Activated CD4-positive, alpha-beta T cell treated with anti-CD3 and anti-CD28 coated beads, Interleukin-2, amount 50 U/mL, for 16 hours (primary cell): Measurements from ENCODE around the gene FXYD3.

Experiments used
- DNase-seq: peaks from one replicate; pipeline ENCODE4 v3.0.0-alpha.2; 2020

The FXYD3 gene

DNA sequence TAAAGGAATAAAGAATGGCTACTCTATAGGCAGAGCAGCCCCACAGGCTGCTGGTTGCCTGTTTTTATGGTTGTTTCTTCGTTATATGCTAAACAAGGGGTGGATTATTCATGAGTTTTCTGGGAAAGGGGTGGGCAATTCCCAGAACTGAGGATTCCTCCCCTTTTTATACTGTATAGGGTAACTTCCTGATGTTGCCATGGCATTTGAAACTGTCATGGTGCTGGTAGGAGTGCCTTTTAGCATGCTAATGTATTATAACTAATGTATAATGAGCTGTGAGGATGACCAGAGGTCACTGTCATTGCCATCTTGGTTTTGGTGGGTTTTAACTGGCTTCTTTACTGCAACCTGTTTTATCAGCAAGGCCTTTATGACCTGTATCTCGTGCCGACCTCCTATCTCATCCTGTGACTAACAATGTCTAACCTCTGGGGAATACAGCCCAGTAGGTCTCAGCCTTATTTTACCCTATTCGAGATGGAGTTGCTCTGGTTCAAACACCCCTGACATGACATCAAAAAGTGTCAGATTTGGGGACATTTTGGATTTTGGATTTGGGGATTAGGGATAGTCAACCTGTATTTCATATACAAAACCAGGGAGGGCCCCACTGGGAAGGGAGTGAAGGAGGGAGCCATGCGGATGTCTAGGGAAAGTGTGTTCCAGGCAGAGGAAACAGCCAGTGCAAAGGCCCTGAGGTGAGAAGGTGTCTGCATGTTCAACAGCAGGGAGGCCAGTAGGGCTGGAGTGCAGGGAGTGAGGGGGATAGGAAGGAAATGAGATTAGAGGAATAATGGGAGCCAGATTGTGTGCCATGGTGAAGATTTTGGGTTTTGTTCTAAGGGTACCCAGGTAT lies 49.8 kb downstream of the FXYD3 start:
- DNase-seq: no peak

DNA sequence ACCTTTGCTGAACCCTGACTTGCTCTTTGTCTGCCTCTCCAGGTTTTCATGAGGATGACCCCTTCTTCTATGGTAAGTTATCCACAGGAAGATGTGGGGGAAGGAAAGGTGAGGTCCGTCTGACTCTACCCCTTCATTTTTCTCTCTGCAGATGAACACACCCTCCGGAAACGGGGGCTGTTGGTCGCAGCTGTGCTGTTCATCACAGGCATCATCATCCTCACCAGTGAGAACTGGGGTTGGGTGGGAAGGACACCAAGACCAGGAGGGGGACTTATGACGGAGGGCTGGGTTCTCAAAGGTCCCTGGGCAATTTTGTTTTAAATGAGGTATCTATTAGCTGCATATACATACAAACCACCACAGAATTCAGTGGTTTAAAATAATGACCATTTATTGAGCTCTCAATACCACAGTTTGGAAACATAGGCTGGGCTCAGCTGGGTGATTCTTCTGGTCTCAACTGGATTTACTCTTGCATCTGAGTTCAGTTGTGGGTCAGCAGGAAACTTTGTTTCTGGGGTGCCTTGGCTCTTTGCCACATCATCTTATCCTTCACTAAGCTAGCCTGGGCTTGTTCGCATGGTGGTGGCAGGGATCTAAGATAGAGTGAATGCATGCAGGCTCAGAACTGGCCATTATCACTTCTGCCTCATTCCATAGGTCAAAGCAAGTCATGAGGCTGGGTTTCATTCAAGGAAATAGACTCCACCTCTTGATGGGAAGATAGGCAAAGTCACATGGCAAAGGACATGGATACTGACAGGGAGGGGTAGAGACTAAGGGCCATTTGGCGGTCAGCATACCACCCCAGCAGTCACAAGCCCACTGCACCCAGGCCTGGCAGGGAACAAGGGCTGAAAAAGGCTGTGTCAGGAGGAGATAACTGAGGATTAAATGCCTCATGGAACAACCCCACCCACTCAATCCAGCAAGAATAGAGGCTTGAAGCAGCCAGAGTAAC lies 50.8 kb downstream of the FXYD3 start:
- DNase-seq: no peak

GRCh38 chr19:35167251-35168119 lies 51.9 kb downstream of the FXYD3 start:
- no peak for DNase-seq

DNA sequence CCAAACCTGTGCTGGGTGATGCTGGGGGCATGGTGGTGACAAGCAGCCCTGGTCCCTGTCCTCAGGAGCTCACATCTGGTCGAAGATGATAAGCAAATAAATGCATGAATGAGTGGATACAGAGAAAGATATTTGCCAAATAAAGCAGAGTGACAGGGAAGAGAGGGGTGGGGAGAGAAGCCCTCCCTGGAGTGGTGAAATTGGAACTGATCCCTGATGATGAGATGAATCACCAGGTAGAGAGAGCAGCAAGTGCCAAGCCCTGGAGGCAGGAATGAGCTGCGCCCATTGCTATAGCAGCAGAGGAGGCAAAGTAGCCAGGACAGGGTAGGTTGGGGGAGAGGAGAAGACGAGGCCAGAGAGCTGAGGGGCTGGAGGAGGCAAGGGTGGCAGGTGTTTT lies 52.6 kb downstream of the FXYD3 start:
- no peak for DNase-seq

DNA sequence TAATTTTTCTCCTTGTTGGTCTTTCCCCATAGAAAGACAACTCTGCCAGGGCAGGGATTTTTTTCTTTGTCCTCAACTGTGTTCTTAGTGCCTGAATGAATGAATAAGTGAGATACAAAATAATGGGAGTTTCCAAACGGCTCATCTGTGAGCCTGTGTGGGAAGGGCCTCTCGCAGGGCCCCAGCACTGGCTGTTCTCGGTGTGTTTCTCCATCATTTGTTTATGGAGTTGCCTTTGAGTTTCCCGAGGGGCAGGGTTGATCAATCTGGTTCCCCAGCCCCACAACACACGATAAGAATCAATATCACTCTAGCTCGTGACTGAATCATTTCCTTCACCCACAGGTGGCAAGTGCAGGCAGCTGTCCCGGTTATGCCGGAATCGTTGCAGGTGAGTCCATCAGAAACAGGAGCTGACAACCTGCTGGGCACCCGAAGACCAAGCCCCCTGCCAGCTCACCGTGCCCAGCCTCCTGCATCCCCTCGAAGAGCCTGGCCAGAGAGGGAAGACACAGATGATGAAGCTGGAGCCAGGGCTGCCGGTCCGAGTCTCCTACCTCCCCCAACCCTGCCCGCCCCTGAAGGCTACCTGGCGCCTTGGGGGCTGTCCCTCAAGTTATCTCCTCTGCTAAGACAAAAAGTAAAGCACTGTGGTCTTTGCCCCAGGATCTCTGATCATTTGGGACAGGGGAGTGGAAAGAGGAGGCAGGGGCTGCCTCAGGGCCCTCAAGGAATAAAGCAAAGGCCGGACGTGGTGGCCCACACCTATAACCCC lies 53.8 kb downstream of the FXYD3 start:
- no peak for DNase-seq

DNA sequence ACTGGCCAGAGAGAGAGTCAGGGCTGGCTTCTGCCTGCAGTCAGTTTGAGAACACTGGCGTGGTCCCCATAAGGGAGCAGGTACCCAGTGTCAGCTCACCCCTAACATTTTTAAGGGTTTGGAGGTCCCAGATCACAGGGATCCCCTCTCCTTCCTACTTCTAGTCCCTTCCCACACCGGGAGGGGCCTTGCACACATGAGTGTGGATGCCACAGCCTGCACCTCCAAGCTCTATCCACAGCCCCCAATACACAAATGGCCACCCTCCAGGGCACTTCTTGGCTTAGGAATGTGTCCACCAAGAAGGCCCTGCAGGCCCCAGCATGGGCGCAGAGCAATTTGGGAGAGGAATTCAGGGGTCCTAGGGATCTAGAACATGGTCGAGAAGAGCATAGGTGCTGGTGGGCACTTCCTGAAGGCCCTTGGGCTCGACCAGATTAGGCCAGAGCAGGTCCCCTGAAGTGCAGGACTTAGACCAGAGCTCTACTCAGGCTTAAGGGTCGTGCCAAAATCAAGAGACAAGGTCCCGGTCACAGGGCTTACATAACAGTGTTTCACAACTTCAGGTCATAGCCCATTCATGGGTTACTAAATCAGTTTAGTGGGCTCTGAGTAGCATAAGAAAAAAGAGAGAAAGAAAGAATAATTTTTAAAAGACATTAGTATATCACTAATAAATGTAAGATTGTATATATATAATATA lies 54.9 kb downstream of the FXYD3 start:
- DNase-seq: no peak

DNA sequence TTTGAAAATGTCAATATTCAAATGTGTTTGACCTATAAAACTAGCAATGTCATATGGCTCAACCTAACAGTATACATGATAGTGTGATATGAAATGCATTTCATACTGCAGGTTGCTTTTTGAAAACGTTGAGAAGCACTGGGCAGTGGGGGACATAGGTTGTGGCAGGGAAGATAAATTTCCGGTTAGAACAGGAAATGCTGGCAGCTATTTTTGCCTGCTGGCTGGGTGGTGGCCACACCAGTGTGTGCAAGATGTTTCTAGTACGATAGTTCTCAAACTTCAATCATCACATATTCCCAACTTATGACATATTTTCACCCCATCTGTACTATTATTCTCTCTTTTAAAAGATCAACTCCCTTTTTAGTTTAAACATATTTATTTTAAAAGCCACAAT lies 56.1 kb downstream of the FXYD3 start:
- no peak for DNase-seq
